Measurements from ENCODE around the gene MYO18A.
A peak's percentile ranks its signal among the peaks of the same experiment; 100 is the strongest.
"Not testable (repeated sequence)": the region's sequence is repeated elsewhere in the genome, so short reads cannot be mapped to it uniquely, and the experiment has no call there.

The MYO18A gene

GRCh38 chr17:29099527-29099926 is 80.7 kb downstream of the MYO18A start:
- DNase-seq: no peak

- no peak for DNase-seq
Measured at GRCh38 chr17:29096094-29096493, 84.1 kb downstream of the MYO18A start.

GRCh38 chr17:29095439-29095838 is 84.8 kb downstream of the MYO18A start:
- no peak for DNase-seq

- DNase-seq: no peak
Measured at GRCh38 chr17:29094101-29094708, 86.0 kb downstream of the MYO18A start.

GRCh38 chr17:29093090-29093871 is 86.9 kb downstream of the MYO18A start:
- no peak for DNase-seq

DNA sequence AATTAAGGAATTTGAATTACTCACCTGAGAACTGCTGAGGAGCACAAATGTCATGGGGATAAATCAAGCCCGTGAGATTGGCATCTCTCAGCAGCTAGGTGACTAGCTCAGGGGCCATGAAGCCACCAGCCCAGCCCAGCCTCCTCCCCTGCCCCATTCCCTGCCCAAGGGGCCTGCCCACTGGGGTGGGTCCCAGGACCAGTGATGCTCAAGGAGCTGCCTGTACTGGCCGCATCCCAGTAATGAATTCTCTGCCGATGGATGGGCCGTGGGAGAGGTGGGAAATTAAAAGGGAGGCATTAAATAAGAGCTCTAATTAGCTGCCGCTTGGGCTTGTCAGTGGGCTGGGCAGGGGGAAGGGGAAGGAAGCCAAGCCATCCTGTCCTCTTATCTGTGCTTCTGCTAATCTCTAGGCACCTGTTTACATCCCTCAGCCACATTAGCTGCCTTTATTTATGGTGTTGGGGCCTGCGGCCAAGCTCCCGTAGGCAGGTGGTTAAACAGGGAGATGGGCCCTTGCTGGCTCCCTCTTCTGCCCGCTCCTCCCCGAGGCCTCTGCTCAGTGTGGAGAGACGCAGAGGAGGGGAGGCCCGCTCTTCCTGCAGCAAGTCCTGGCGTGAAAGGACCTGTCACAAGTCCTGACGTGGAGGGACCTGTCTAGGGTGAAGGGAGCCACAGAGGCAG is 88.5 kb downstream of the MYO18A start:
- no peak for DNase-seq

GRCh38 chr17:29090750-29091605 is 89.2 kb downstream of the MYO18A start:
- DNase-seq: no peak

- DNase-seq: no peak
Measured at GRCh38 chr17:29090108-29090507, 90.1 kb downstream of the MYO18A start.

DNA sequence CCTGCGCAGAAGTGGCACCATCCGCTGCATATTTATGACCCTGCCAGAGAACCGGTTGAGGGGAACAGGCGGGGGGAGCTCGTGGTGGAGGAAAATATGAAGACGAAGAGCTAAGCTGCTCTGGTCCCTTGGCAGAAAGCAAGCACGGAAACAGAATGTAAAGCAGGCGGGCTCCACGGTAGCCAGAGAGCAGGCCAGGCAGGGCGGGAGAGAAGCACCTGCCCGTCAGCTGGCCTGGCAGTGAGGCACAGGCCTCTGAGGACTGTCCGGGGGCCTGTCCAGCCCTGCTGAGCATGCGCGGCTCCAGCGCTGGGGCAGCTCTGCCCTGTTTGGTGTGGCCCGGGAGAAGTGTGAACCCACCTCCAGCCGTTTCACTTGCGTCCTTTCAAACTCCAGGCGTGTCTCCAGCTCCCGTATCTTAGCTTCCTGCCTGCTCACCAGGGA is 90.6 kb downstream of the MYO18A start:
- no peak for DNase-seq

- not testable (repeated sequence) for DNase-seq
Measured at GRCh38 chr17:29088782-29089181, 91.4 kb downstream of the MYO18A start.

GRCh38 chr17:29086628-29087332 is 93.4 kb downstream of the MYO18A start:
- DNase-seq: no peak

DNA sequence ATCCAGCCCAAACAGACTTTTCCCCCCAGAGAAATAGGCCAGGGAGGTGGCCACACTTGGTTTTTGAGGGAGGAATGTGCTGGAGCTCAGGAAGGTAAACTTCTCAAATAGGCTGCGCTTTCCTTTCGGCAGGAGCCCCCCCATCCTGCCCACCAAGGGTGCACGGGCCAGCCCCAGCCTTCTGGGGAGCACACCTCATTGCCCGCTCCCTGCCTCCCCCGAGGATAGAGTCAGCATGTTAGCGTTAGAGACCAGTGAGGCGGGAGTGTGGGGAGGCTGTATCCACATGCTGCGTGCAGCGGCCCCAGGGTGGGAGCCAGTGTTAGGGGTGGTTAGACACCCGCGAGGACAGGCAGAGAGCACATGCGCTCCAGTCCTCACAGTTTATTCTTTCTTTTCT is 95.0 kb downstream of the MYO18A start:
- DNase-seq: no peak

GRCh38 chr17:29084541-29085146 is 95.6 kb downstream of the MYO18A start:
- no peak for DNase-seq

DNA sequence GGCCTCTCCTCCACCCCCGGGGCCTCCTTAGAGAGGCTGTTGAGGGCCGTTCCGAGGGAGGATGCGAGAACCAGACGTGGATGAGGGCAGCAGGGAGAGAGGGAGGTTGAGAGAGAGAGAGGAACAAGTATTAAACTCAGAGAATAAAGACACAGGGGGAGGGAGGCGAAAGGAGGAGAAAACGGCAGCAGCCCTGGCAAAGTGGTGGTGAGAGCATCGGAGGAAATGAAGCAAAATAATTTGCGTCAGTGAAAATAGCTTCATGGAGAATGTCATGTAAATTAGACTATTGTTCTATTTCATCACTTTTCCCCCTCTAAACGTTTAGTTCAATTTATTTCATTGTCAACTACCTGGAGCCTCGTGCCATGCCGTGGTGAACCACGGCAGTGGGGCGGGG is 99.2 kb downstream of the MYO18A start:
- no peak for DNase-seq

DNA sequence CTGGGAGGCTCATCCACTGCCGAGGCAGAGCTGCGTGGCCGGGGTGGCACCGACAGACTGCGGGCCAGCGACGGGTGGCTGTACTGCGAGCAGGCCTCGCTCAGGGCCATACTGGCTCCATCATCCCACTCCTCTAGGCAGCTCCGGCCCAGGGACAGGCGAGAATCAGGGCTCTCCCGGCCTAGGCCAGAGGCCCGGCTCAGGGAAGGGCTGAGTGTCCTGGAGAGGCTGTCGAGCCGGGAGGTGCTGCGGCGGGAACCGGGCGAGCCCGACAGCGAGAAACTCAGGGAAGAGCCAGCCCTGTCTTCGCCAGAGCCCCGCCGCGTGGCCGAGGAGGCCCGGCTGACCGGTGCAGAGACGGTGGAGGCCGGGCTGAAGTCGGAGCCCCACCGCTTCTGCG is 99.9 kb downstream of the MYO18A start:
- no peak for DNase-seq

- DNase-seq: no peak
Measured at GRCh38 chr17:29079887-29080286, 100.3 kb downstream of the MYO18A start.

GRCh38 chr17:29079433-29079832 is 100.8 kb downstream of the MYO18A start:
- no peak for DNase-seq

GRCh38 chr17:29078183-29079045 is 101.8 kb downstream of the MYO18A start:
- DNase-seq: peak; percentile 10

DNA sequence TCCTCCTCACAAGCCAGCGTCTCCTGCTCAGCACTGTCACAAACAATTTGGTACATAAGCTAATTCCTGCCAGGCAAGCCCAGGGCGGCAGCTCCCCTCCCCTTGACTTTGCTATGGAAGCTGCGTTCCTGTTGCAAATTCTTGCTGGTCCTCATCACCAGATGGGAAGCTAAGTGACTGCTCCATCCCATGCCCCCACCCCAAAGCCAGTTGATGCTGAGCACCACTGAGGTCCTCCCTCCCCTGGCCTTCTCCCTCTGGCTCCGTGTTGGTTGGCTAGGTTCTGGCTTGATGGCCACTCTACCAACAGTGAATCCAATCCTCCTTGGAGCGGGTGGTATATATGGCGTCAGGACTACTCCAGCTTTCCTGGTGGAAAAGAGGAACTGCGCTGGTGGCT is 102.9 kb downstream of the MYO18A start:
- no peak for DNase-seq

GRCh38 chr17:29076722-29077121 is 103.5 kb downstream of the MYO18A start:
- no peak for DNase-seq

GRCh38 chr17:29076087-29076486 is 104.1 kb downstream of the MYO18A start:
- no peak for DNase-seq

All from suppressor macrophage treated with lipopolysaccharide for 4 hours (primary cell).